Thyroid gland (tissue), 4 donors: ENCODE results near the gene GALNT18.

Experiments used
- CTCF ChIP-seq, 6 experiments: fragments of 200-600 bp in 3 of 6; fragments of 450-650 bp in 3 of 6; sonication (generic) in 3 of 6; IDR thresholded peaks; one replicate each; pipeline ENCODE4 v1.5.1; 2016 to 2019; ENCODE audit warnings: antibody characterized with exemption in 6 of 6, mild to moderate bottlenecking in 2 of 6, inconsistent platforms in 1 of 6, moderate library complexity in 1 of 6
- POLR2A ChIP-seq, 2 donors: fragments of 450-650 bp; IDR thresholded peaks; one replicate each; pipeline ENCODE4 v1.6.1; 2017; ENCODE audit warnings: antibody characterized with exemption in 2 of 2, mild to moderate bottlenecking in 2 of 2, moderate library complexity in 1 of 2

- TF ChIP-seq POLR2A (IDR thresholded peaks at IDR 0.05) = no peak
- no peak for TF ChIP-seq CTCF (IDR thresholded peaks at IDR 0.05)
Observed at GRCh38 chr11:11628651-11629050, 6.8 kb upstream of the GALNT18 start.
